ENCODE results near the gene CHST2.

The CHST2 gene

GRCh38 chr3:143120716-143121240 is 1.2 kb downstream of the CHST2 start:
- Mint-ChIP-seq H3K9me3 (no peaks in the 10 kb centered on the region), H3K27me3 (no peaks in the 10 kb centered on the region), H3K36me3 (peaks cover 17% of the 10 kb centered on the region), H3K27ac (no peak overlapping the region), H3K4me1 (peaks cover 49% of the 10 kb centered on the region), H3K4me3 (peak overlapping the region; percentile 72)
- peak; percentile 55 for ATAC-seq

GRCh38 chr3:143121241-143122088 is 1.9 kb downstream of the CHST2 start:
- H3K27ac Mint-ChIP-seq = peak overlapping the region; percentile 86
- peaks cover 23% of the 10 kb centered on the region for H3K36me3 Mint-ChIP-seq
- H3K4me3 Mint-ChIP-seq = peak overlapping the region; percentile 72
- peak; percentile 28 for ATAC-seq
- peaks cover 54% of the 10 kb centered on the region for H3K4me1 Mint-ChIP-seq
- no peaks in the 10 kb centered on the region for H3K9me3 Mint-ChIP-seq
- H3K27me3 Mint-ChIP-seq = no peaks in the 10 kb centered on the region

GRCh38 chr3:143122089-143122430 is 2.5 kb downstream of the CHST2 start:
- peak overlapping the region; percentile 72 for H3K4me3 Mint-ChIP-seq
- H3K27ac Mint-ChIP-seq = peak overlapping the region; percentile 86
- H3K4me1 Mint-ChIP-seq = peaks cover 54% of the 10 kb centered on the region
- H3K27me3 Mint-ChIP-seq = no peaks in the 10 kb centered on the region
- H3K36me3 Mint-ChIP-seq = peaks cover 27% of the 10 kb centered on the region
- no peak for ATAC-seq
- no peaks in the 10 kb centered on the region for H3K9me3 Mint-ChIP-seq

- Mint-ChIP-seq H3K4me1 (peaks cover 54% of the 10 kb centered on the region), H3K4me3 (peak overlapping the region; percentile 72), H3K36me3 (peaks cover 27% of the 10 kb centered on the region), H3K27me3 (no peaks in the 10 kb centered on the region), H3K9me3 (no peaks in the 10 kb centered on the region), H3K27ac (peak overlapping the region; percentile 86)
- no peak for ATAC-seq
Measured at GRCh38 chr3:143122608-143123352, 3.2 kb downstream of the CHST2 start.

- H3K27me3 Mint-ChIP-seq = no peaks in the 10 kb centered on the region
- H3K4me1 Mint-ChIP-seq = peaks cover 53% of the 10 kb centered on the region
- no peak for ATAC-seq
- H3K27ac Mint-ChIP-seq = peak overlapping the region; percentile 86
- no peaks in the 10 kb centered on the region for H3K9me3 Mint-ChIP-seq
- peaks cover 27% of the 10 kb centered on the region for H3K36me3 Mint-ChIP-seq
- peak overlapping the region; percentile 72 for H3K4me3 Mint-ChIP-seq
Measured at GRCh38 chr3:143123353-143123984, 3.9 kb downstream of the CHST2 start.

- Mint-ChIP-seq H3K36me3 (peaks cover 27% of the 10 kb centered on the region), H3K9me3 (no peaks in the 10 kb centered on the region), H3K27me3 (no peaks in the 10 kb centered on the region), H3K4me1 (peaks cover 46% of the 10 kb centered on the region), H3K4me3 (no peak overlapping the region), H3K27ac (no peak overlapping the region)
- ATAC-seq = no peak
Measured at GRCh38 chr3:143124601-143125520, 5.3 kb downstream of the CHST2 start.

- H3K9me3 Mint-ChIP-seq = peaks cover 4% of the 10 kb centered on the region
- H3K27ac Mint-ChIP-seq = no peak overlapping the region
- H3K27me3 Mint-ChIP-seq = no peaks in the 10 kb centered on the region
- H3K36me3 Mint-ChIP-seq = peaks cover 29% of the 10 kb centered on the region
- H3K4me1 Mint-ChIP-seq = peaks cover 40% of the 10 kb centered on the region
- no peak overlapping the region for H3K4me3 Mint-ChIP-seq
- ATAC-seq = no peak
Measured at GRCh38 chr3:143127801-143128200, 8.2 kb downstream of the CHST2 start.

GRCh38 chr3:143128227-143128955 is 8.8 kb downstream of the CHST2 start:
- ATAC-seq = no peak
- Mint-ChIP-seq H3K36me3 (peaks cover 29% of the 10 kb centered on the region), H3K9me3 (peaks cover 4% of the 10 kb centered on the region)

GRCh38 chr3:143132246-143132980 is 12.8 kb downstream of the CHST2 start:
- no peak for ATAC-seq
- no peak overlapping the region for H3K4me3 Mint-ChIP-seq
- H3K9me3 Mint-ChIP-seq = peaks cover 4% of the 10 kb centered on the region
- peaks cover 8% of the 10 kb centered on the region for H3K36me3 Mint-ChIP-seq
- H3K4me1 Mint-ChIP-seq = peaks cover 16% of the 10 kb centered on the region
- H3K27me3 Mint-ChIP-seq = no peaks in the 10 kb centered on the region
- H3K27ac Mint-ChIP-seq = no peak overlapping the region

More at GRCh38 chr3:143128227-143128955, 8.8 kb downstream of the CHST2 start:
- H3K4me1 Mint-ChIP-seq = peaks cover 34% of the 10 kb centered on the region
- H3K4me3 Mint-ChIP-seq = no peak overlapping the region
- H3K27ac Mint-ChIP-seq = no peak overlapping the region
- no peaks in the 10 kb centered on the region for H3K27me3 Mint-ChIP-seq

- no peak for ATAC-seq
- H3K27ac Mint-ChIP-seq = no peak overlapping the region
- H3K4me3 Mint-ChIP-seq = no peak overlapping the region
- H3K4me1 Mint-ChIP-seq = peaks cover 16% of the 10 kb centered on the region
- H3K36me3 Mint-ChIP-seq = peaks cover 8% of the 10 kb centered on the region
- H3K27me3 Mint-ChIP-seq = no peaks in the 10 kb centered on the region
- H3K9me3 Mint-ChIP-seq = peaks cover 4% of the 10 kb centered on the region
Measured at GRCh38 chr3:143134471-143134870, 14.9 kb downstream of the CHST2 start.

GRCh38 chr3:143135150-143135549 is 15.6 kb downstream of the CHST2 start:
- peak; percentile 57 for ATAC-seq
- no peak overlapping the region for H3K27ac Mint-ChIP-seq
- H3K4me3 Mint-ChIP-seq = no peak overlapping the region
- H3K27me3 Mint-ChIP-seq = no peaks in the 10 kb centered on the region
- peaks cover 4% of the 10 kb centered on the region for H3K9me3 Mint-ChIP-seq
- H3K4me1 Mint-ChIP-seq = peaks cover 16% of the 10 kb centered on the region
- H3K36me3 Mint-ChIP-seq = peaks cover 8% of the 10 kb centered on the region

GRCh38 chr3:143137435-143138036 is 18.0 kb downstream of the CHST2 start:
- peaks cover under 1% of the 10 kb centered on the region for H3K9me3 Mint-ChIP-seq
- H3K4me3 Mint-ChIP-seq = no peak overlapping the region
- H3K4me1 Mint-ChIP-seq = peaks cover 8% of the 10 kb centered on the region
- no peak overlapping the region for H3K27ac Mint-ChIP-seq
- no peak for ATAC-seq
- H3K36me3 Mint-ChIP-seq = peaks cover under 1% of the 10 kb centered on the region
- no peaks in the 10 kb centered on the region for H3K27me3 Mint-ChIP-seq

- H3K27me3 Mint-ChIP-seq = no peaks in the 10 kb centered on the region
- peaks cover 7% of the 10 kb centered on the region for H3K4me1 Mint-ChIP-seq
- peak overlapping the region; percentile 20 for H3K27ac Mint-ChIP-seq
- H3K4me3 Mint-ChIP-seq = no peak overlapping the region
- H3K36me3 Mint-ChIP-seq = no peaks in the 10 kb centered on the region
- no peak for ATAC-seq
- H3K9me3 Mint-ChIP-seq = no peaks in the 10 kb centered on the region
Measured at GRCh38 chr3:143138953-143139352, 19.4 kb downstream of the CHST2 start.

Data from stimulated activated memory B cell treated with anti-CD40 and anti-IgM and Interleukin-4, amounts not matched to agents 10 μg/mL and 1 μg/mL and 100 μg/mL, for 72 hours (primary cell).